Prostate gland (tissue), 2 donors: ENCODE data around the gene CLSTN1. TPM values are rescaled to one million over a fixed set of nuclear protein-coding genes. Genes with fewer than 3 reads are reported as not detected.

Experiments
- DNase-seq: peaks from one replicate; pipeline ENCODE4 v3.0.0-alpha.2; 2019; ENCODE audit warnings: low spot score
- H3K27ac ChIP-seq, 2 donors: fragments of 200-600 bp; sonication (generic); 2 replicates each; pipeline ENCODE4 v1.5.1; 2017 to 2019
- H3K27me3 ChIP-seq: fragments of 200-600 bp; sonication (generic); replicated peaks from 2 replicates; pipeline ENCODE4 v1.5.1; 2019; ENCODE audit not compliant: insufficient read depth
- H3K36me3 ChIP-seq, 2 donors: fragments of 200-600 bp; sonication (generic); 1 replicate in 1 of 2; 2 replicates in 1 of 2; pipeline versions ENCODE4 v1.5.1 to v1.8.1; 2017 to 2019
- H3K4me1 ChIP-seq: fragments of 200-600 bp; sonication (generic); replicated peaks from 2 replicates; pipeline ENCODE4 v1.5.1; 2019
- H3K4me3 ChIP-seq, 2 donors: fragments of 200-600 bp; sonication (generic); 2 replicates each; pipeline ENCODE4 v1.5.1; 2017 to 2019
- H3K9me3 ChIP-seq: fragments of 200-600 bp; sonication (generic); 2 replicates; pipeline ENCODE4 v1.5.1; 2017
- CTCF ChIP-seq, 4 experiments: fragments of 200-600 bp in 2 of 4; fragments of 450-650 bp in 2 of 4; sonication (generic) in 2 of 4; IDR thresholded peaks; 1 replicate in 3 of 4; 2 replicates in 1 of 4; pipeline ENCODE4 v1.5.1; 2016 to 2019; ENCODE audit warnings: antibody characterized with exemption in 4 of 4, mild to moderate bottlenecking in 2 of 4, moderate library complexity in 2 of 4
- POLR2A ChIP-seq: fragments of 450-650 bp; IDR thresholded peaks from one replicate; pipeline ENCODE4 v1.6.1; 2016; ENCODE audit warnings: antibody characterized with exemption, mild to moderate bottlenecking
- POLR2AphosphoS5 ChIP-seq: sonication (generic); formaldehyde crosslinking; IDR thresholded peaks from one replicate; pipeline ENCODE4 v1.6.1; 2017; ENCODE audit warnings: antibody characterized with exemption
- WGBS: methylation state at CpG from one replicate; pipeline ENCODE4 v1.1.5; 2018; 5-methylcytosine and 5-hydroxymethylcytosine counted together
- intact Hi-C: fragments of 100-400 bp; cut with DNase I; formaldehyde crosslinking; loops from one replicate; pipeline ENCODE4 v1.14.2; 2022
- total RNA-seq, 2 donors: library from RNA; depleted of rRNA; stranded (reverse); fragments of >200 nt; gene quantifications; one replicate each; pipeline ENCODE4 v1.1.0, GENCODE V29; 2016

Gene CLSTN1
- total RNA-seq, 2 donors from 2014 or later = 133 to 230 TPM

GRCh38 chr1:9761855-9762254 lies 61.9 kb downstream of the CLSTN1 start:
- Histone ChIP-seq H3K27me3 (no peaks in the 10 kb centered on the region), H3K27ac (no peak overlapping the region), H3K4me3 (no peak overlapping the region), H3K4me1 (no peaks in the 10 kb centered on the region), H3K9me3 (no peaks in the 10 kb centered on the region), H3K36me3 (no peaks in the 10 kb centered on the region)
- TF ChIP-seq POLR2A = no peak
- no peak for TF ChIP-seq CTCF (IDR thresholded peaks at IDR 0.05)
- no peak for TF ChIP-seq POLR2AphosphoS5
- 95% methylated on average over 9 of the region's 9 CpGs for WGBS
- intact Hi-C loops = no loop called here
- DNase-seq = no peak

- 98% methylated on average over 6 of the region's 6 CpGs for WGBS
- intact Hi-C loops = no loop called here
- H3K4me3 ChIP-seq = no peak overlapping the region
- no peaks in the 10 kb centered on the region for H3K9me3 ChIP-seq
- TF ChIP-seq CTCF (IDR thresholded peaks at IDR 0.05) = no peak
- no peak for TF ChIP-seq POLR2AphosphoS5
- TF ChIP-seq POLR2A = no peak
- no peak for DNase-seq
- H3K4me1 ChIP-seq = no peaks in the 10 kb centered on the region
- no peaks in the 10 kb centered on the region for H3K36me3 ChIP-seq
- no peaks in the 10 kb centered on the region for H3K27me3 ChIP-seq
- no peak overlapping the region for H3K27ac ChIP-seq
Measured at GRCh38 chr1:9760824-9761223, 62.9 kb downstream of the CLSTN1 start.

GRCh38 chr1:9759939-9760338 lies 63.8 kb downstream of the CLSTN1 start:
- Histone ChIP-seq H3K9me3 (no peaks in the 10 kb centered on the region), H3K36me3 (no peaks in the 10 kb centered on the region), H3K27ac (no peak overlapping the region), H3K4me3 (no peak overlapping the region), H3K4me1 (no peaks in the 10 kb centered on the region), H3K27me3 (no peaks in the 10 kb centered on the region)
- TF ChIP-seq POLR2AphosphoS5 (no peak), POLR2A (no peak), CTCF (IDR thresholded peaks at IDR 0.05) (no peak)
- intact Hi-C loops = no loop called here
- no peak for DNase-seq
- 92% methylated on average over 2 of the region's 2 CpGs for WGBS

- 79% methylated on average over 10 of the region's 10 CpGs for WGBS
- intact Hi-C loops = no loop called here
- H3K9me3 ChIP-seq = no peaks in the 10 kb centered on the region
Measured at GRCh38 chr1:9758559-9759121, 65.1 kb downstream of the CLSTN1 start.

More at GRCh38 chr1:9758559-9759121, 65.1 kb downstream of the CLSTN1 start:
- H3K4me3 ChIP-seq = no peak overlapping the region
- H3K27ac ChIP-seq = no peak overlapping the region
- H3K36me3 ChIP-seq = no peaks in the 10 kb centered on the region
- no peaks in the 10 kb centered on the region for H3K27me3 ChIP-seq
- no peaks in the 10 kb centered on the region for H3K4me1 ChIP-seq
- TF ChIP-seq POLR2A (no peak), POLR2AphosphoS5 (no peak), CTCF (IDR thresholded peaks at IDR 0.05) (no peak)
- no peak for DNase-seq
